Measurements from ENCODE around the gene PLXNB2.

Gene PLXNB2

DNA sequence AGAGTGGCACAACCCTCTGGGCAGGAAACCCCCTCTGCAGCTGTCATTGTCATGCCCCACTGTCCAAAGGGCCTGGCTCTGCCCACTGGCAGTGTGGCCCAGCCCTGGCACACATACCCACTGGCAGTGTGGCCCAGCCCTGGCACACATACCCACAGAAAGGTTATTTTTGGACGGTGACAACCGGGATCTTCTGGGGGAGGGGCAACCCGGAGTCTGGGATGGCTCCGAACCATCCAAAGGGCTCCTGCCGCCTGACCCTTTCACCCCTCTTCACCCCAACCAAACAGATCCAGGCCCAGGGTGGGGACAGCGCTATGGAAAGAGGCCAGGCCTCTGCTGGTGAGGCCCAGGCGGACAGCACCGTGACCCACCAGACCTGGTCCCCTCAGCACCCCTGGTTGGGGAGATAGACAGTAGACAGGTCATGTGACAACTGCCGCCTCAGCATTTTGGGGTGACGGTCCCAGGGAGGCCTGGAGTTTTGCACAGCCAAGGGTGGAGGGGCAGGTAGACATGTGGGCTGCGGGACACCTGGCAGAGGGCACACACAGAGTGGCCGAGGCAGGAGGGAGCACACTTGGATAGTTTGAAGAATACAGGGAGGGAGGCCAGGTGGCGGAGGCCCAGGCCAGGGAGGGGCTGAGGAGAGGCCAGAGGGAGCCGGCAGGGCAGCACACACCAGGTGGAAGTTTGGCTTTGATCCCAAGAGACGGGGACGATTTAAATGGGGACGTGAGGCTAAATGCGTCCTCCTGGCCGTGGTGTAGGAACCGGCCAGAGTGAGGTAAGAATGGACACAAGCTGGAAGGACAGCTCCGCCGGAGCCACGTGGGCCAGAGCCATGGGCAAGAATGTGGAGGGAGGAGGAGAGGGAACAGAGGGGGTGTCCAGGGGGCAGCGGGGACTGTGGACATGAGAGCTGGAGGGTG lies 48.8 kb downstream of the PLXNB2 start:
- H2AFZ ChIP-seq (ENCODE audit: low read depth, low read length) = no peak overlapping the region
- H3K9ac ChIP-seq (ENCODE audit: low read length) = no peak overlapping the region
- peaks cover 18% of the 10 kb centered on the region for H3K79me2 ChIP-seq (ENCODE audit: low read length)
- H3K4me2 ChIP-seq (ENCODE audit: low read length) = no peak overlapping the region
- H4K20me1 ChIP-seq (ENCODE audit: insufficient read depth, low read length) = no peaks in the 10 kb centered on the region
- TF ChIP-seq, protein P1, sequence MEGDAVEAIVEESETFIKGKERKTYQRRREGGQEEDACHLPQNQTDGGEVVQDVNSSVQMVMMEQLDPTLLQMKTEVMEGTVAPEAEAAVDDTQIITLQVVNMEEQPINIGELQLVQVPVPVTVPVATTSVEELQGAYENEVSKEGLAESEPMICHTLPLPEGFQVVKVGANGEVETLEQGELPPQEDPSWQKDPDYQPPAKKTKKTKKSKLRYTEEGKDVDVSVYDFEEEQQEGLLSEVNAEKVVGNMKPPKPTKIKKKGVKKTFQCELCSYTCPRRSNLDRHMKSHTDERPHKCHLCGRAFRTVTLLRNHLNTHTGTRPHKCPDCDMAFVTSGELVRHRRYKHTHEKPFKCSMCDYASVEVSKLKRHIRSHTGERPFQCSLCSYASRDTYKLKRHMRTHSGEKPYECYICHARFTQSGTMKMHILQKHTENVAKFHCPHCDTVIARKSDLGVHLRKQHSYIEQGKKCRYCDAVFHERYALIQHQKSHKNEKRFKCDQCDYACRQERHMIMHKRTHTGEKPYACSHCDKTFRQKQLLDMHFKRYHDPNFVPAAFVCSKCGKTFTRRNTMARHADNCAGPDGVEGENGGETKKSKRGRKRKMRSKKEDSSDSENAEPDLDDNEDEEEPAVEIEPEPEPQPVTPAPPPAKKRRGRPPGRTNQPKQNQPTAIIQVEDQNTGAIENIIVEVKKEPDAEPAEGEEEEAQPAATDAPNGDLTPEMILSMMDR (IDR thresholded peaks at IDR 0.05; ENCODE audit: low read depth, low read length) = no peak
- no peak for TF ChIP-seq EZH2phosphoT487 (IDR thresholded peaks at IDR 0.05; ENCODE audit: low read depth)
- peaks cover 15% of the 10 kb centered on the region for H3K4me1 ChIP-seq (ENCODE audit: low read length)
- H3K27me3 ChIP-seq (ENCODE audit: low read depth, low read length) = no peaks in the 10 kb centered on the region
- H3K4me3 ChIP-seq (ENCODE audit: low read length) = no peak overlapping the region
- no peaks in the 10 kb centered on the region for H3K9me3 ChIP-seq (ENCODE audit: insufficient read depth, low read length)
- no peak overlapping the region for H3K27ac ChIP-seq (ENCODE audit: low read length)
- H3K36me3 ChIP-seq (replicated peaks; ENCODE audit: low read depth, low read length) = no peaks in the 10 kb centered on the region

DNA sequence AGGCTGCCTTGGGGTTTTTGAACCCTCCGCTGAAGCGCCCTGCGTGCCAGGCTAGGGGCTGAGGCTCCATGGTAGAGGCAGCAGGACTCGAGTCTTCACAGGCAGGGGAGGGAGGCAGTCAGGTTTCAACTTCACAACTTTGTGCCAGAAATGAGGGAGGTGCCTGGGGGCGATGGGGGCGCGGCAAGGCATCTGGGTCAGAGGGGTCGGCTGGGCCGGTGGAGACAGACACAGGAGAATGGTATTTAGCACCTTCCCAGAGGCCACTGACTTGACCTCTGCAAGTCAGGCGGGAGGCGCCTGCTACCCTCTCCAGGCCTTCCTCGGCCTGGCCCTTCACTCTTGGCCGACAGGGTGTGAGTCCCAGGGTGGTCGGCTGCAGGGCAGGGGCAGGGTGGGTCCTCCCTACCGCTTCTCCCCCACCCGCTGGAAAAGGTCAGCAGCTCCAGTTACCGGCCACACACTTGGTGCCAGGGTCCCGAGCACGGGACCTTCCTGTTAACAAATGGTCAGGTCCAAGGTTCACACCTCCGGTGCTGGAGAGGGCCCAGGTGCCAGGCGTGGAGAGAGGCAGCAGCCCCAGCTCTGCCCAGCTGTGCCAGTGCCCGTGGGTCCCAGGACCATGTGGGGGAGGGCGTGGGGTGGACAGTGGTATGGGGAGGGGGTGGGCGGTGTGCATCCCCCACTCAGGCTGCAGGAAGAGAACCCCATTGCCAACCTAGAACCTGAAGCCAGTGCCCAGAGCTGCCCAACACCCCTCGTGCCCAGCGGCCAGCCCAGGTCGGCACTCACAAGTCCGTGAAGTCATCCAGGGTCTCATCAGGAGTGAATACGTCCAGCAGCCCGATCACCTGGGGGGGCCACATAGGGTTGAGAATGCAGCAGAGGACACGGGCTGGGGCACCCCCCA lies 49.7 kb downstream of the PLXNB2 start:
- Histone ChIP-seq H3K27me3 (ENCODE audit: low read depth, low read length) (no peaks in the 10 kb centered on the region), H3K9me3 (ENCODE audit: insufficient read depth, low read length) (no peaks in the 10 kb centered on the region), H3K36me3 (replicated peaks; ENCODE audit: low read depth, low read length) (no peaks in the 10 kb centered on the region), H3K9ac (ENCODE audit: low read length) (no peak overlapping the region), H3K27ac (ENCODE audit: low read length) (no peak overlapping the region), H3K4me2 (ENCODE audit: low read length) (no peak overlapping the region), H3K4me3 (ENCODE audit: low read length) (no peak overlapping the region), H3K79me2 (ENCODE audit: low read length) (peaks cover 18% of the 10 kb centered on the region), H2AFZ (ENCODE audit: low read depth, low read length) (no peak overlapping the region), H4K20me1 (ENCODE audit: insufficient read depth, low read length) (no peaks in the 10 kb centered on the region), H3K4me1 (ENCODE audit: low read length) (peaks cover 12% of the 10 kb centered on the region)
- no peak for TF ChIP-seq EZH2phosphoT487 (IDR thresholded peaks at IDR 0.05; ENCODE audit: low read depth)
- TF ChIP-seq, protein P1 (IDR thresholded peaks at IDR 0.05; ENCODE audit: low read depth, low read length) = no peak

DNA sequence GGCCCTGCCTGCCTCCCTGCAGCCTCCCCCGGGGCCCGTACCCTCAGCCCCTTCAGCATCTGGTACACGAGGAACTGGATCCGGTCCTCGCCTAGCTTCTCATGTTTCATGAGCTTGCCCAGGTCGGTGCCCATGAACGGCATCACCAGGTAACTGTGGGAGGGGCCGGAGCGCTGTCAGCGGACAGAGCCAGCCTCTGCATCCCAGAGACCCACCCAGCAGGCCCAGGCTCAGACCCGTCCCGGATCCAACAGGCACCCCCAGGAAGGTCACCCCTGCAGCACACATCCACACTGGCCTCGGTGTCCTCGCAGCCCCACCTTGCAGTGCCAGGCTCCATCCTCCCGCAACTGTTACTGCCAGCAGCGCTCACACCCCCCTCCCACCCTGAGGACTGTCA lies 50.4 kb downstream of the PLXNB2 start:
- H3K27me3 ChIP-seq (ENCODE audit: low read depth, low read length) = no peaks in the 10 kb centered on the region
- H3K27ac ChIP-seq (ENCODE audit: low read length) = no peak overlapping the region
- no peak overlapping the region for H3K4me2 ChIP-seq (ENCODE audit: low read length)
- no peaks in the 10 kb centered on the region for H4K20me1 ChIP-seq (ENCODE audit: insufficient read depth, low read length)
- peaks cover 18% of the 10 kb centered on the region for H3K79me2 ChIP-seq (ENCODE audit: low read length)
- no peak overlapping the region for H2AFZ ChIP-seq (ENCODE audit: low read depth, low read length)
- no peaks in the 10 kb centered on the region for H3K36me3 ChIP-seq (replicated peaks; ENCODE audit: low read depth, low read length)
- no peak for TF ChIP-seq EZH2phosphoT487 (IDR thresholded peaks at IDR 0.05; ENCODE audit: low read depth)
- TF ChIP-seq, protein P1 (IDR thresholded peaks at IDR 0.05; ENCODE audit: low read depth, low read length) = no peak
- no peak overlapping the region for H3K9ac ChIP-seq (ENCODE audit: low read length)
- H3K9me3 ChIP-seq (ENCODE audit: insufficient read depth, low read length) = no peaks in the 10 kb centered on the region
- no peak overlapping the region for H3K4me3 ChIP-seq (ENCODE audit: low read length)
- peaks cover 6% of the 10 kb centered on the region for H3K4me1 ChIP-seq (ENCODE audit: low read length)

Data from OCI-LY3 (cell line).